ENCODE measurements around the gene SBNO2.

SBNO2 gene

DNA sequence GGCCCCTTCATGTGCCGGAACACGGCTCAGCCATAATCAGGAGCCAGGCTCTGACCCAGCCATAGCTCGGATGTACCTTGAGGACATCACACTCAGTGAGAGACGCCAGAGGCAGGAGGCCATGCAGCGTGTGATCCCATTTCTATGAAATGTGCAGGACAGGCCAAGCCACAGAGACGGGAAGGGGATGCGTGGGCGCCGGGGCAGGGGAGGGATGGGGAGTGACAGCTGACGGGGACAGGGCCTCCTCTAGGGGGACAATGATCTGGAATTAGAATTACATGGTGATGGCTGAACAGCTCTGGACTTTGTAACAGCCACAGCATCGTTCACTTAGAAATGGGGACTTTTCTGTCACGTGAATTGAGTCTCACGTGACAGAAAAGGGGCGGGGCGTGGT, 34.9 kb downstream of the SBNO2 start:
- Histone ChIP-seq H3K36me3 (replicated peaks; ENCODE audit: insufficient read depth, low read length) (0 out of 2 replicates have a peak, but pooled peaks cover 3% of the 10 kb centered on the region), H3K9me3 (replicated peaks; ENCODE audit: insufficient read depth, low read length) (no peaks in the 10 kb centered on the region), H3K9me2 (replicated peaks; ENCODE audit: insufficient read depth, low read length) (no peaks in the 10 kb centered on the region), H3K4me1 (ENCODE audit: low read length) (0 out of 2 replicates have a peak, but pooled peaks cover 3% of the 10 kb centered on the region), H3K4me2 (ENCODE audit: low read depth, low read length) (no peak overlapping the region), H3K9ac (ENCODE audit: low read length) (no peak overlapping the region), H3K27ac (ENCODE audit: low read length) (no peak overlapping the region), H4K20me1 (ENCODE audit: insufficient read depth, low read length) (no peaks in the 10 kb centered on the region), H2AFZ (ENCODE audit: low read length) (no peak overlapping the region), H3K27me3 (replicated peaks; ENCODE audit: insufficient read depth, low read length) (no peaks in the 10 kb centered on the region), H3F3A (ENCODE audit: insufficient read depth, low read length) (0 out of 2 replicates have a peak, but pooled peaks cover 3% of the 10 kb centered on the region), H3K79me2 (ENCODE audit: low read length) (peaks cover 9% of the 10 kb centered on the region), H3K4me3 (ENCODE audit: low read length) (no peak overlapping the region)
- no peak for DNase-seq
- TF ChIP-seq EZH2 (optimal IDR thresholded peaks at IDR 0.05; ENCODE audit: low read depth, low read length), result no peak
- TF ChIP-seq EZH2phosphoT487 (IDR thresholded peaks at IDR 0.05; ENCODE audit: low read length), result no peak
- TF ChIP-seq, protein P1, sequence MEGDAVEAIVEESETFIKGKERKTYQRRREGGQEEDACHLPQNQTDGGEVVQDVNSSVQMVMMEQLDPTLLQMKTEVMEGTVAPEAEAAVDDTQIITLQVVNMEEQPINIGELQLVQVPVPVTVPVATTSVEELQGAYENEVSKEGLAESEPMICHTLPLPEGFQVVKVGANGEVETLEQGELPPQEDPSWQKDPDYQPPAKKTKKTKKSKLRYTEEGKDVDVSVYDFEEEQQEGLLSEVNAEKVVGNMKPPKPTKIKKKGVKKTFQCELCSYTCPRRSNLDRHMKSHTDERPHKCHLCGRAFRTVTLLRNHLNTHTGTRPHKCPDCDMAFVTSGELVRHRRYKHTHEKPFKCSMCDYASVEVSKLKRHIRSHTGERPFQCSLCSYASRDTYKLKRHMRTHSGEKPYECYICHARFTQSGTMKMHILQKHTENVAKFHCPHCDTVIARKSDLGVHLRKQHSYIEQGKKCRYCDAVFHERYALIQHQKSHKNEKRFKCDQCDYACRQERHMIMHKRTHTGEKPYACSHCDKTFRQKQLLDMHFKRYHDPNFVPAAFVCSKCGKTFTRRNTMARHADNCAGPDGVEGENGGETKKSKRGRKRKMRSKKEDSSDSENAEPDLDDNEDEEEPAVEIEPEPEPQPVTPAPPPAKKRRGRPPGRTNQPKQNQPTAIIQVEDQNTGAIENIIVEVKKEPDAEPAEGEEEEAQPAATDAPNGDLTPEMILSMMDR (IDR thresholded peaks at IDR 0.05; ENCODE audit: low read length), result no peak

DNA sequence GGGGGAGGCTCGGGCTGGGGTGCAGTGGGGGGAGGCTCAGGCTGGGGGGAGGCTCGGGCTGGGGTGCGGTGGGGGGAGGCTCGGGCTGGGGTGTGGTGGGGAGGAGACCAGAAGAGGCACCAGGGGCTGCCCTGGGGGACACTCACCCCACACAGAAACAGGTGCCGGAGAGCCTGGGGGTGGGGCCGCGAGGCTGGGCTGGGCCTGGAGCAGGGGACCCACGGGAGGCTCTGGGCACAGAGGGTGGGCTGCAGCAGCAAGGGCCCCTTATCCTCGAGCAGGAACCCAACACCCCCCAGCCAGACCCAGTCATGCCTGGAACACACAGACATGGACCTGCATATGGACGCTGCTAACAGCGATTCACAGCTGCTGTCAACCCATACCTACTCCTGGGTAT, 35.9 kb downstream of the SBNO2 start:
- no peak for TF ChIP-seq EZH2phosphoT487 (IDR thresholded peaks at IDR 0.05; ENCODE audit: low read length)
- TF ChIP-seq, protein P1 (IDR thresholded peaks at IDR 0.05; ENCODE audit: low read length), result no peak
- no peak for TF ChIP-seq EZH2 (optimal IDR thresholded peaks at IDR 0.05; ENCODE audit: low read depth, low read length)
- H3K79me2 ChIP-seq (ENCODE audit: low read length), result peaks cover 16% of the 10 kb centered on the region
- no peaks in the 10 kb centered on the region for H3K9me3 ChIP-seq (replicated peaks; ENCODE audit: insufficient read depth, low read length)
- no peak overlapping the region for H3K4me3 ChIP-seq (ENCODE audit: low read length)
- H3K4me2 ChIP-seq (ENCODE audit: low read depth, low read length), result no peak overlapping the region
- H4K20me1 ChIP-seq (ENCODE audit: insufficient read depth, low read length), result no peaks in the 10 kb centered on the region
- no peak overlapping the region for H3K9ac ChIP-seq (ENCODE audit: low read length)
- H2AFZ ChIP-seq (ENCODE audit: low read length), result no peak overlapping the region
- no peaks in the 10 kb centered on the region for H3K9me2 ChIP-seq (replicated peaks; ENCODE audit: insufficient read depth, low read length)
- H3F3A ChIP-seq (ENCODE audit: insufficient read depth, low read length), result peaks cover 5% of the 10 kb centered on the region
- DNase-seq, result no peak
- H3K27me3 ChIP-seq (replicated peaks; ENCODE audit: insufficient read depth, low read length), result no peaks in the 10 kb centered on the region
- no peak overlapping the region for H3K27ac ChIP-seq (ENCODE audit: low read length)
- no peaks in the 10 kb centered on the region for H3K36me3 ChIP-seq (replicated peaks; ENCODE audit: insufficient read depth, low read length)
- peaks cover 8% of the 10 kb centered on the region; the same call in 1 of the 2 replicates for H3K4me1 ChIP-seq (ENCODE audit: low read length)

DNA sequence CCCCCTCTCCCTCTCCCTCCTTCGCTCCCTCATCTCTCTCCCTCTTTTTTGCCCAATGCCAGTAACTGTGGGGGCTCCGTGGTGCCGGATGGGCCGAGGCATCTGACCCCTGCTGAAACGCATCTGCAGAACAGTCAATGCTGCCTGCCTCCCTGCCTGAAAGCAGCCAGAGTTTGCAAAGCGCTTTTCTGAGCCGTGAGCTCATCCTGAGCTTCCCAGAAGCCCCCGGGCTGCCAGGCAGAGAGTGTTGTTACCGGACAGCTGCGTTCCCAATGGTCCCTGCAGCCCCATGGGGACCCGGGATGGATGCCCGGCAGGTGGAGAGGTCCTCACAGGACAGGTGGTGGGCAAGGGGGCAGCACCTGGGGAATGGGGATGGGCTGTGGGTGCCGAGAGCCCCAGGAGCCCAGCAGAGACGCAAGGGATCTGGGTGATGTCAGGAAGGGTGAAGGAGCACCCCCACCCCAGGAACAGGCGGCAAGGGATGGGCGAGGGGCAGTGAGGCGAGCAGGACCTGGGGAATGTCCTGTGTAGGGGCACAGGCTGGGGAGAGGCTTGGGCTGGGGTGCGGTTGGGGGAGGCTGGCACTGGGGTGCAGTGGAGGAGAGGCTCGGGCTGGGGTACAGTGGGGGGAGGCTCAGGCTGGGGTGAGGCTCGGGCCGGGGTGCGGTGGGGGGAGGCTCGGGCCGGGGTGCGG, 37.3 kb downstream of the SBNO2 start:
- H3K9ac ChIP-seq (ENCODE audit: low read length), result no peak overlapping the region
- no peaks in the 10 kb centered on the region for H3K27me3 ChIP-seq (replicated peaks; ENCODE audit: insufficient read depth, low read length)
- TF ChIP-seq EZH2phosphoT487 (IDR thresholded peaks at IDR 0.05; ENCODE audit: low read length), result no peak
- no peak for TF ChIP-seq EZH2 (optimal IDR thresholded peaks at IDR 0.05; ENCODE audit: low read depth, low read length)
- TF ChIP-seq, protein P1 (IDR thresholded peaks at IDR 0.05; ENCODE audit: low read length), result no peak

More for the DNA sequence above, 37.3 kb downstream of the SBNO2 start:
- Histone ChIP-seq H3K4me1 (ENCODE audit: low read length) (peaks cover 13% of the 10 kb centered on the region; the same call in 1 of the 2 replicates), H3K36me3 (replicated peaks; ENCODE audit: insufficient read depth, low read length) (no peaks in the 10 kb centered on the region), H3K4me3 (ENCODE audit: low read length) (no peak overlapping the region), H2AFZ (ENCODE audit: low read length) (no peak overlapping the region), H3K79me2 (ENCODE audit: low read length) (peaks cover 25% of the 10 kb centered on the region), H3K4me2 (ENCODE audit: low read depth, low read length) (no peak overlapping the region), H4K20me1 (ENCODE audit: insufficient read depth, low read length) (no peaks in the 10 kb centered on the region), H3K9me2 (replicated peaks; ENCODE audit: insufficient read depth, low read length) (no peaks in the 10 kb centered on the region), H3F3A (ENCODE audit: insufficient read depth, low read length) (peaks cover 19% of the 10 kb centered on the region), H3K9me3 (replicated peaks; ENCODE audit: insufficient read depth, low read length) (no peaks in the 10 kb centered on the region), H3K27ac (ENCODE audit: low read length) (no peak overlapping the region)
- DNase-seq, result no peak
